Panc1 (cell line): ENCODE data around the gene TMPRSS2. TPM values are rescaled to one million over a fixed set of nuclear protein-coding genes. Genes with fewer than 3 reads are reported as not detected.

Experiments
- ATAC-seq: fragments of 200-7000 bp; cut with Tn5 transposase; 2 replicates; pipeline ENCODE4 v1.9.1; 2020; ENCODE audit warnings: mild to moderate bottlenecking, moderate library complexity
- BruUV-seq: library from RNA; stranded (reverse); fragments of 400-500 nt; replicated peaks from 2 replicates; lab custom pipeline; 2021; lab: Mats Ljungman, UMichigan
- CTCF ChIA-PET: fragments of 300-600 bp; sonication (Branson Sonifier 250); formaldehyde crosslinking; loops from one replicate; lab custom pipeline; 2022; ENCODE audit warnings: antibody characterized with exemption; lab: Charles Lee
- POLR2A ChIA-PET: fragments of 300-600 bp; sonication (Branson Sonifier 250); formaldehyde crosslinking; loops from one replicate; lab custom pipeline; 2022; ENCODE audit warnings: antibody characterized with exemption; lab: Charles Lee
- DNase-seq: peaks from one replicate; pipeline ENCODE4 v3.0.0-alpha.2; 2010; ENCODE audit warnings: low read depth, low spot score
- H3K27ac ChIP-seq: 2 replicates; pipeline ENCODE4 v1.5.1; 2011; ENCODE audit warnings: mild to moderate bottlenecking, low read length, inconsistent platforms
- H3K27me3 ChIP-seq: fragments of 200-500 bp; sonication (Bioruptor generic); 2 replicates; pipeline ENCODE4 v1.6.0; 2014; ENCODE audit warnings: low read length, inconsistent platforms; ENCODE audit not compliant: control insufficient read depth, insufficient read depth
- H3K36me3 ChIP-seq: fragments of 200-500 bp; sonication (Bioruptor generic); 2 replicates; pipeline ENCODE4 v1.5.1; 2014; ENCODE audit warnings: inconsistent platforms, mild to moderate bottlenecking, low read length, moderate library complexity; ENCODE audit not compliant: control insufficient read depth, insufficient read depth
- H3K4me1 ChIP-seq: 2 replicates; pipeline ENCODE4 v1.5.1; 2011; ENCODE audit warnings: inconsistent platforms, mild to moderate bottlenecking, low read length, moderate library complexity; ENCODE audit not compliant: control insufficient read depth, insufficient read depth
- H3K4me3 ChIP-seq, 2 experiments: 2 replicates each; pipeline ENCODE4 v1.5.1; 2011 to 2012; ENCODE audit warnings: low read depth in 2 of 2, low read length in 2 of 2, mild to moderate bottlenecking in 2 of 2, inconsistent platforms in 1 of 2, moderate library complexity in 1 of 2
- H3K9me3 ChIP-seq: fragments of 200-500 bp; sonication (Bioruptor generic); 2 replicates; pipeline ENCODE4 v1.5.1; 2014; ENCODE audit warnings: low read depth, mild to moderate bottlenecking, inconsistent platforms, low read length, moderate library complexity; ENCODE audit not compliant: control insufficient read depth, insufficient read depth
- CTCF ChIP-seq: fragments of 450-650 bp; IDR thresholded peaks from 2 replicates; pipeline ENCODE4 v1.5.1; 2017; ENCODE audit warnings: mild to moderate bottlenecking
- POLR2AphosphoS5 ChIP-seq: IDR thresholded peaks from 2 replicates; pipeline ENCODE4 v1.6.1; 2012; ENCODE audit warnings: mild to moderate bottlenecking, low read depth, low read length, moderate library complexity
- REST ChIP-seq, 2 experiments: IDR thresholded peaks; 2 replicates each; pipeline ENCODE4 v1.6.1; 2011 to 2012; ENCODE audit warnings: low read depth in 2 of 2, control low read depth in 1 of 2, low read length in 1 of 2, mild to moderate bottlenecking in 1 of 2, moderate library complexity in 1 of 2; ENCODE audit not compliant: insufficient read depth in 1 of 2
- SIN3A ChIP-seq: IDR thresholded peaks from 2 replicates; pipeline ENCODE4 v1.6.1; 2012; ENCODE audit warnings: low read depth, mild to moderate bottlenecking, low read length, moderate library complexity, borderline replicate concordance; ENCODE audit not compliant: insufficient read depth
- TCF7L2 ChIP-seq: IDR thresholded peaks from 2 replicates; pipeline ENCODE4 v1.6.1; 2011; ENCODE audit warnings: mild to moderate bottlenecking, low read depth, low read length, inconsistent platforms
- in situ Hi-C: cut with HindIII; loops from 2 replicates; pipeline ENCODE4 v1.10.0; 2016; ENCODE audit warnings: low sequenced_read_pairs, low pct_unique_long_range_greater_than_20kb
- intact Hi-C: fragments of 100-400 bp; cut with micrococcal nuclease; formaldehyde crosslinking; loops from one replicate; pipeline ENCODE4 v1.10.0; 2022; ENCODE audit not compliant: unreplicated experiment
- total RNA-seq: library from RNA; stranded (reverse); gene quantifications from one replicate; pipeline ENCODE4 v1.2.1, GENCODE V29; 2021; ENCODE audit not compliant: unreplicated experiment

The TMPRSS2 gene
- total RNA-seq, 1 experiment from 2014 or later: 111 TPM

GRCh38 chr21:41443562-41443961 lies 64.4 kb downstream of the TMPRSS2 start:
- in situ Hi-C loops: no loop called here

GRCh38 chr21:41442481-41443186 lies 65.3 kb downstream of the TMPRSS2 start:
- H3K9me3 ChIP-seq: no peaks in the 10 kb centered on the region
- H3K36me3 ChIP-seq: no peaks in the 10 kb centered on the region
- no peak overlapping the region for H3K27ac ChIP-seq
- no peaks in the 10 kb centered on the region for H3K4me1 ChIP-seq
- no peak for DNase-seq
- intact Hi-C loops: no loop called here
- TF ChIP-seq POLR2AphosphoS5 (no peak), SIN3A (no peak), REST (IDR thresholded peaks at IDR 0.05; ENCODE audit: insufficient read depth in 1 of 2, low read depth in 2 of 2, low read length in 1 of 2) (no peak)
- ATAC-seq: no peak
- ChIA-PET POLR2A (no interaction called here), CTCF (no interaction called here)
- in situ Hi-C loops: no loop called here
- no TSS peak for BruUV-seq
- H3K4me3 ChIP-seq: no peak overlapping the region
- no peaks in the 10 kb centered on the region for H3K27me3 ChIP-seq

More at GRCh38 chr21:41443562-41443961, 64.4 kb downstream of the TMPRSS2 start:
- ChIA-PET POLR2A (no interaction called here), CTCF (no interaction called here)
- ATAC-seq: no peak
- Histone ChIP-seq H3K4me1 (no peaks in the 10 kb centered on the region), H3K9me3 (no peaks in the 10 kb centered on the region), H3K27ac (no peak overlapping the region), H3K36me3 (no peaks in the 10 kb centered on the region), H3K27me3 (no peaks in the 10 kb centered on the region), H3K4me3 (no peak overlapping the region)
- intact Hi-C loops: no loop called here
- TF ChIP-seq REST (IDR thresholded peaks at IDR 0.05; ENCODE audit: insufficient read depth in 1 of 2, low read depth in 2 of 2, low read length in 1 of 2) (no peak), POLR2AphosphoS5 (no peak), SIN3A (no peak), TCF7L2 (no peak), CTCF (no peak)
- no TSS peak for BruUV-seq
- DNase-seq: no peak
